GM12865 (cell line): ENCODE measurements around the gene SFI1.

Experiments
- DNase-seq: peaks from one replicate; pipeline ENCODE4 v3.0.0; 2010; ENCODE audit warnings: low read depth
- H3K4me3 ChIP-seq: 2 replicates; pipeline ENCODE4 v1.5.1; 2011; ENCODE audit warnings: mild to moderate bottlenecking, low read depth, low read length, control low read depth
- CTCF ChIP-seq: IDR thresholded peaks from 2 replicates; pipeline ENCODE4 v1.5.1; 2011; ENCODE audit warnings: low read length, control low read depth, low read depth, inconsistent platforms; ENCODE audit not compliant: insufficient read depth; ENCODE audit errors: missing control alignments

Gene SFI1

GRCh38 chr22:31623592-31624304, 127.4 kb downstream of the SFI1 start:
- no peak for DNase-seq

GRCh38 chr22:31625257-31625640, 128.9 kb downstream of the SFI1 start:
- H3K4me3 ChIP-seq, result no peak overlapping the region
- no peak for DNase-seq
- TF ChIP-seq CTCF, result no peak

More at GRCh38 chr22:31623592-31624304, 127.4 kb downstream of the SFI1 start:
- H3K4me3 ChIP-seq, result no peak overlapping the region
- no peak for TF ChIP-seq CTCF

GRCh38 chr22:31625661-31626426, 129.5 kb downstream of the SFI1 start:
- DNase-seq, result no peak
- no peak for TF ChIP-seq CTCF
- no peak overlapping the region for H3K4me3 ChIP-seq

- DNase-seq, result no peak
- TF ChIP-seq CTCF, result no peak
These were observed 130.3 kb downstream of the SFI1 start for GRCh38 chr22:31626427-31627150.

DNA sequence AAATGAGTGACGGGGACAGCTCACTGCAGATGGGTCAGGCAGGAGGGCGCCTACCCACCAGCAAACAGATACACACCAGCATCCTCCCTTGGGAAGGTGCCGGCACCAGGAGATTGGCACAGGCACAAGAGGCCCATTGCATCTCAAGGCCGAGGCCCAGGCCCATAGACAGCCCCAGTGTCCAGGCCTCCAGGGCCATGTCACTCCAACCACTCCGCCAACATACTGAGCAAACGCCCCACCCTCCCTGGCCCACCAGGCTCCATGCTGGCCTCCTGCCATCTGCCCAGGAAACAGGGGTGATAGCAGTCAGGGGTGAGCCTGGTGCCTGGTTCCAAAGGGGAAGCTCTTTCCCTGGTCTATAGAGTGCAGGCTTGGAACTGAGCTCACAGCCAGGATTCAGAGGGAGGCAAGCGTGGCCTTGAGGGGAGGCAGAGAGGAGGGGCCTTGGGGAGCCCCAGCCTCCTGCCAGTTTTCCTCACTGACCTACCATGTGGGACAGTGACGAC, 130.9 kb downstream of the SFI1 start:
- H3K4me3 ChIP-seq, result no peak overlapping the region
- no peak for TF ChIP-seq CTCF
- no peak for DNase-seq

More at GRCh38 chr22:31626427-31627150, 130.3 kb downstream of the SFI1 start:
- no peak overlapping the region for H3K4me3 ChIP-seq

DNA sequence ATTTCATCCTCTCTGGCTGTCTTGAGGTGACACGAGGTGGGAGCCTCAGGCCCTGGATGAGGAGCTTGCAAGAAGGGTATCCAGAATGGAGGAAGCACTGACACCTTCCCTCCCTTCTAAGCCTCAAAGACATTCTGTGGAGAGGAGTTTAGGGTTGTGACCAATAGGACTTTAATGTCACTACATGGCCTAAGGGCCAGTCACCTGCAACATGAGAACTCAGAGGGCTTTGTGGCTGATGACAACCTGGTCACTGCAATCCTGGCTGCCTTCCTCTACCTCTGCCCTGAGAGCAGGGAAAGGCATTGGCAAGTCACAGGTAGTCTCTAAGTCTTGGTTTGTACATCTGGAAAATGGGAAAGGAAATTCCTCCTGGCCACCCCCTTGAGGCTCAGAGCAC, 132.0 kb downstream of the SFI1 start:
- H3K4me3 ChIP-seq, result no peak overlapping the region
- no peak for TF ChIP-seq CTCF
- DNase-seq, result no peak
